GM21390 (cell line): Measurements from ENCODE around the gene PRKN.

Experiments
- ATAC-seq: cut with Tn5 transposase; IDR thresholded peaks from one replicate; pipeline ENCODE4 v1.9.1; 2021; ENCODE audit not compliant: unreplicated experiment

The PRKN gene

GRCh38 chr6:162711376-162711775 lies 16.2 kb downstream of the PRKN start:
- no peak for ATAC-seq

DNA sequence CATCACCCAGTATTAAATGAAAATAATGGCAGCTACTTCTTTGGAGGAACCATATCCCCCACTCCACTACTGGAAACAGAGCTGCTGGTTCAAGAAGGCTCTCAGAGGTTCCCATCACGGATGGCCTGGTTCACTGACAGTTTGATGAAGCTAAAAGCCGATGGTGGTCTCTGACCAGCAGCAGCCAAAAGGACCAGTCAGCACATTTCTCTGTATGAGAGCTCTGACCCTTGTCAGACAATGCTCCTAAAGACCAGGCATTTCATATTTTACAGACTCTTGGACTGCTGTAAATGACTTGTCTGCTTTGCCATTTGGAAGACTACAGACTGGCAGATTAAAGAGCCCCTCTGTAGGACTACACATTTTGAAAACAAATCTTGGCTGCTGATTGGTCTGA lies 16.6 kb downstream of the PRKN start:
- ATAC-seq: no peak

DNA sequence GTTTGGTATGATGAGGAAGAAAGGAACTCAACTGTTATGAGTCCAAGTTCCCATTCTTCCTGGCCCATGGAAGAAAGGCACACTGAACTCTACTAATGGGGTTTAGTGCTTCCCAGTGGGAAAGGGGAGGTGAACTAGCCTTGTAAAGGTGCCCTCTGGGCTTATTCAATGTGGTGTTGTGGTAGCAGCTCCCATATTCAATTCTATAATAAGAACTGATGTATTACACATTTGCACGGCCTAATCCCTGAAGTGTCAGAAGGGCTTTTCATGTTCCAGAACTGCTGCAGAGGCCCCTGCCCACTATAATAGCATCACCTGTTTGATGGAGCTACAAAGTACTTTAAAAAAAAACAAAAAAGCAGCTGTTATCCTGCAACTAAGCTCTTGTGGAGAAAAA lies 17.1 kb downstream of the PRKN start:
- ATAC-seq: no peak

DNA sequence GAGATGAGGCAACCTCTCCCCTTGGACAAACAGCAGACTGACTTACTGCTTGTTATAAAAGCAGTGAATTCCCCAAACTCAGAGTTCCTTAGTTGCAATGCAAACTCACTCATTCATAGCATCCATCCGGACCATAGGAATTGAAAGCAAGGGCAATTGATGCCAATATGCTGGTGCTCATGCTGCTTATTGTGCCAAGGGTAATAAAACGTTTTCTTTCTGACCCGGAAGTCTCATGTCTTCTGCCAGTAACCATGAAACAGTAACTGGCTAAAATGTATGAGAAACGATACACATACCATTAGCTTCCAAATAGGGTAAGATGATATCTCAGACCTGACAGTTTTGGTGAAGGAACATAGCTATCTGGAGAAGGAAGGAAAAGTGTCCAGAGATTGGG lies 18.1 kb downstream of the PRKN start:
- no peak for ATAC-seq

- no peak for ATAC-seq
Measured at GRCh38 chr6:162708971-162709370, 18.6 kb downstream of the PRKN start.

- ATAC-seq: no peak
Measured at GRCh38 chr6:162706232-162706631, 21.3 kb downstream of the PRKN start.

DNA sequence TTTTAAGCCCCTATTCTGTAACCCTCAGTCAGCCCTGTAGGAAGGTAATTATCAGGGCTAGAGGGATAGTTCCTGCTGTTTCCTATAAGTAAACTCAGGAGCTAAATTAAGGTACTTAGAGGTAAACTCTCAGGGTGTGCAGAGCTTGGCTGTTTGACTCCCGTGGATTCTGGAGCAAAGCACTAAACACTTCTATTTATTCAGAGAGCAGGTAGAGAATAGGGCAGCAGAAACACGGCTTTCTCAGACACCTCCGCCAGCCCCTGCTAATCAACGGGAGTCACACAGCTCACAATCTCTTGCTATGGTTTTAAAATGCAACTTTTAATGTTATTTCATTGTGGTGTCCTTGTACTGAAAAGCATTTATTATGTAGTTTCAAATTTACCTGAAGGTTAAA lies 21.8 kb downstream of the PRKN start:
- no peak for ATAC-seq

GRCh38 chr6:162704001-162704400 lies 23.6 kb downstream of the PRKN start:
- ATAC-seq: no peak

GRCh38 chr6:162702446-162702845 lies 25.1 kb downstream of the PRKN start:
- no peak for ATAC-seq

DNA sequence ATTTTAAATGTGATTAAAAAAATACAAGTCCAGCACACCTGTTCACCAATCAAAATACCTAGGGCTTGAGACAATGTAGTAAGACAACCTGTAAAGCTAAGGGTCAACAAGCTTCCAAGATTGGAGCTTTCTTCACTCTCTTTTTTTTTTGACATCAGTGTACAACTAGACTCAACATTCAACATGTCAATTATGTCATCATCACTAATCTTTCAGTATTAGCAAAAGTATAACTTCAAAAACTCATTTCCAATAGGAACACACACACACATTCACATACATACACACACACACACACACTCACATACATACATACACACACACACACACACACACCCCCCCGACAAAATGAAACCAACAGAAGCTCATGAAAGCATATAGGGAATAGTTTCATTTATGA lies 26.0 kb downstream of the PRKN start:
- ATAC-seq: no peak

DNA sequence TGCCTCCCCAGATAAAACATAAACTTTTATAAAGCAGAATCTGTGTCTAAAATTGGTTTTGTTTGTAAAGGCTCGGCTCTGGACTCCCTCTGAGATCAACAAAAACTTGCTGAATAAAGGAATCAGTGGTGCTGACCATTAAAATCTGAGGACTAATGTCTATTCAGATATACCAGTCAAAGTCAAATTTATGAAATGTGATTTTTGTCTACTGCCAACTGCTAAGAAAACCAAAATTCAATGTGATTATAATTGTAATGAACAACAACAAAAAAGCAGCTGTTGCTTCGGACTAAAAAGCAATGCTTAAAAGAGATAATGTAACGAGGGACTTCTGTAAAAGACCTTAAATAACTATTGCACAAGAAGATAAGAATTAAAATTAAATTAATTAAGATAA lies 26.6 kb downstream of the PRKN start:
- ATAC-seq: no peak

DNA sequence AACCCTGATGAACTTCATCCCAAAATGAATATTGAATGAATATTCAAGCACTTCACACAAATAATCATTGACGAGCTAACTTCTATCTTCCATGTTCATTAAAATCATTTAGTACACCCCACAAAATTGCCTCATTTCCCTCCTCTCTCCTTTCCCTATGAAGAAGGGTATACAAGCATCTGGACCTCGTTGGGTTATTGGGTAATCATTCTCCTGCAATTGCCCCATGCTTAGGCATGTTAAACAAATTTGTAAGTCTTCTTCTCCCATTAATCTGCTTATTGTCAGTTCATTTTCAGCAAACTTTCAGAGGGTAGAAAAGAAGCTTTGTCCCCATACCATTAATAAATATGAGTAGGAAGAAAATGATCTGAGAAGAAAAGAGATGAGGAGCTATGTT lies 27.6 kb downstream of the PRKN start:
- no peak for ATAC-seq

- ATAC-seq: no peak
Measured at GRCh38 chr6:162698440-162698839, 29.1 kb downstream of the PRKN start.

- no peak for ATAC-seq
Measured at GRCh38 chr6:162697872-162698403, 29.6 kb downstream of the PRKN start.

GRCh38 chr6:162690158-162690557 lies 37.4 kb downstream of the PRKN start:
- no peak for ATAC-seq

GRCh38 chr6:162688751-162689345 lies 38.7 kb downstream of the PRKN start:
- no peak for ATAC-seq

- ATAC-seq: no peak
Measured at GRCh38 chr6:162685586-162685985, 42.0 kb downstream of the PRKN start.

DNA sequence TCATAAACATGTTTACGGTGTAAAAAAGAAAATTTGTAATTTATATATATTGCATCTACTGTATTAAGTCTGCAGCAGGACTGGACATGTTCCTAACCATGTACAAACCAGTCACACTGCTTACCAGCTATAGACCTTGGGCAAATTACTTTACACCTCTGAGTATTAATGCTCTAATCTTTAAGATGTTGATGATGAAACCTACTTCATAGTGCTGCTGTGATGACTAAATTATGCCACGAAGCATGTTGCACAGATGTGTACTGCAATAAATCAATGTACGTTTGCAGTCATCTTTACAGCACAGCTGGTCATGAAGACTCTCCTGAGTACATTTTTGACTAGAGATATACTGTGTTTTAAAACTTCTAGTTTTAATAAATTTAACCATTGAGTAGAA lies 42.6 kb downstream of the PRKN start:
- ATAC-seq: no peak

- no peak for ATAC-seq
Measured at GRCh38 chr6:162684052-162684451, 43.5 kb downstream of the PRKN start.

DNA sequence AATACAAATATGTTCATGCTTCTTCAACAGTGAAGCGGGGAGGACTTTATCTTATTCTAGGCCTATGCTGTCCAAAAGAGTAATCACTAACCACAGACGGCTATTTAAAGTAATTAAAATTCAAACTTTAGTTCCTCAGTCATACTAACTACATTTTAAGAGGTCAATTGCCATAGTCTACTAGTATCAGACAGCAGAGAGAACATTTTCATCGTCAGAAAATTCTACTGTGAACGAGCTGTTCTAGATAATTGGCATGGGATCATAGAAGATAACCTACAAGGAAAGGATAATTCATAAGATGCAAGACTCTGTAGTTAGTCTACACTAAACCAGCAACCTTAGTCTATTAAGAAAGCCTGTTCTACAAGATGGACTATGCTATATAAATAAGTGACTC lies 44.4 kb downstream of the PRKN start:
- no peak for ATAC-seq

GRCh38 chr6:162681447-162681846 lies 46.1 kb downstream of the PRKN start:
- ATAC-seq: no peak

- ATAC-seq: no peak
Measured at GRCh38 chr6:162680871-162681270, 46.7 kb downstream of the PRKN start.

GRCh38 chr6:162680367-162680766 lies 47.2 kb downstream of the PRKN start:
- ATAC-seq: no peak
